Measurements from ENCODE around the gene SCN4A.
"Not testable (repeated sequence)": the region's sequence is repeated elsewhere in the genome, so short reads cannot be mapped to it uniquely, and the experiment has no call there.

The SCN4A gene

GRCh38 chr17:64009571-64010402 is 37.1 kb upstream of the SCN4A start:
- DNase-seq (ENCODE audit: low read depth), result no peak
- no peak overlapping the region for H3K4me3 ChIP-seq (ENCODE audit: low read depth, low read length)
- no peak for TF ChIP-seq CTCF (IDR thresholded peaks at IDR 0.05; ENCODE audit: control insufficient read depth, extremely low read depth, insufficient read depth)

GRCh38 chr17:64008830-64009229 is 36.1 kb upstream of the SCN4A start:
- no peak overlapping the region for H3K4me3 ChIP-seq (ENCODE audit: low read depth, low read length)
- DNase-seq (ENCODE audit: low read depth), result no peak
- no peak for TF ChIP-seq CTCF (IDR thresholded peaks at IDR 0.05; ENCODE audit: control insufficient read depth, extremely low read depth, insufficient read depth)

GRCh38 chr17:64008346-64008745 is 35.6 kb upstream of the SCN4A start:
- DNase-seq (ENCODE audit: low read depth), result no peak
- H3K4me3 ChIP-seq (ENCODE audit: low read depth, low read length), result no peak overlapping the region
- no peak for TF ChIP-seq CTCF (IDR thresholded peaks at IDR 0.05; ENCODE audit: control insufficient read depth, extremely low read depth, insufficient read depth)

GRCh38 chr17:64007838-64008282 is 35.1 kb upstream of the SCN4A start:
- H3K4me3 ChIP-seq (ENCODE audit: low read depth, low read length), result no peak overlapping the region
- TF ChIP-seq CTCF (IDR thresholded peaks at IDR 0.05; ENCODE audit: control insufficient read depth, extremely low read depth, insufficient read depth), result no peak
- no peak for DNase-seq (ENCODE audit: low read depth)

GRCh38 chr17:64007089-64007837 is 34.5 kb upstream of the SCN4A start:
- DNase-seq (ENCODE audit: low read depth); H3K4me3 ChIP-seq (ENCODE audit: low read depth, low read length): not testable (repeated sequence)

- DNase-seq (ENCODE audit: low read depth), result no peak
- TF ChIP-seq CTCF (IDR thresholded peaks at IDR 0.05; ENCODE audit: control insufficient read depth, extremely low read depth, insufficient read depth), result no peak
- H3K4me3 ChIP-seq (ENCODE audit: low read depth, low read length), result no peak overlapping the region
Measured at GRCh38 chr17:64006361-64007088, 33.8 kb upstream of the SCN4A start.

- TF ChIP-seq CTCF (IDR thresholded peaks at IDR 0.05; ENCODE audit: control insufficient read depth, extremely low read depth, insufficient read depth), result no peak
- DNase-seq (ENCODE audit: low read depth), result peak; percentile 8
- no peak overlapping the region for H3K4me3 ChIP-seq (ENCODE audit: low read depth, low read length)
Measured at GRCh38 chr17:64005734-64006167, 33.0 kb upstream of the SCN4A start.
